ENCODE measurements around the gene DCX.

DCX gene

GRCh38 chrX:111302284-111302683, 109.7 kb downstream of the DCX start:
- DNase-seq: no peak

- no peak for DNase-seq
Measured at GRCh38 chrX:111288841-111289240, 123.2 kb downstream of the DCX start.

DNA sequence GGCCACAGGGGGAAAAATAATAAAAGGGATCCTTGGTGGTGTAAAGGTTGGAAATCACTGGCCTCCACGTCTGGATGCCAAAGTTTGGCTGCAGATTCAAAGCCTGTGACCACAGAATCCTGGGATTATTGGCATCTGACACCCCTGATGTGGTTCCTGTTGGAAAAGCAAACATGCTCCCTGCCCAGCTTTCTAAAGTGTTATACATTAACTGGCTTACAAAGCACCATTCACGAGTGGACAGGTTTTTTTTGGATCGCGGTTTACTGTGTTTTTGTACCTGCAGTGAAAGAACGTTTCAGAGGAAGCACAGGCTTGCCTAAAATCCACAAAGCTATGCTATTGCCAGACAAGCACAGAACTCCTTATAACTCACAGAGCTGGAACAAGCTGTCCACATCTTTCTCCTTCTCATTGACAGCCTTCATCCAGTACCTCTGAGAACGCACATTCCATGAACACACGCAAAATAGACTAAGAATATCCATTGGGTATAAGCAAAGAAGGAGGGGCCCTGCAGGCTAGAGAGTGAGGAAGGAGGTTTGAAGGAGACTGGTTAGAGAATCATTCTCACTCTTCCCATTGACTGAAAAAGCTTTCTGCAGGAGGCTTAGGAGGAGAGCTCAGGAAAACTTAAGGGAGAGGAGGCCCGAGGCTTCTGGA, 127.2 kb downstream of the DCX start:
- no peak for DNase-seq

DNA sequence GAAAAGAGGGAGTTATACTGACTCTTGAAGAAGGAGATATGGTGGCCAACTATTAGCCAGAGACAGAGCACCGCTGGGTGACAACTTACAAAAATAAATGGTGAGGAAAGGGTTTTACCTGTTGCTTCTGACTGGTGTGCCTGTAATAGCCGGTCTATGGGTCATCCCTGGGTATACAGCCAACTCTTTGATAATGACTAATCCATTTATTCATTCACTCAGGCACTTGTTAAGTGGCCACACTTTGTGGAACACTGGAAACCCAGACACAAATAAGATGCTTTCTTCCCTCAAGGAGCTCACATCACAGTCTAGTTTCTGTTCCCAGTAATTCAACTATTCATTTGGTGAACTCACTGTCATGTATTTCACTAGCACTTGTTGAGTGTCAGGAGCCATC, 128.5 kb downstream of the DCX start:
- DNase-seq: no peak

DNA sequence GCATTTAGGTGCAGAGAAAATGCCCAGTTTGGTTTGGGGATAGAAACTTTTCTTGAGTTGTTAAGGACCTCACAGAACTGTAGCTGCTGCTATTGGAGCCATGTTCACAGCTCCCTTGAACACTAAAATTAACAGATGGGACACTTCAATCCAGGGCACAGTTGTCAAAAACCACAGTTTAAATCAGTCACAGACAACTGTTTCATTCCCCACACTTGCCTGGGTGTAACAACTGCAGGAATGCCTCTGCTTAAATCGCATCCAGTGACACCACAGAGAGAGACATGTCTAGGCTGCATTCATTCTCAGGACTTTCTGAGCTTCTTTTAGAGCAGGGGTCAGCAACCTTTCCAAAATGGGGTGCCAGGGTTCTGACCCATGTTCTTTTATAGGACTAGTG, 129.0 kb downstream of the DCX start:
- DNase-seq: no peak

- DNase-seq: no peak
Measured at GRCh38 chrX:111282139-111282538, 129.9 kb downstream of the DCX start.

DNA sequence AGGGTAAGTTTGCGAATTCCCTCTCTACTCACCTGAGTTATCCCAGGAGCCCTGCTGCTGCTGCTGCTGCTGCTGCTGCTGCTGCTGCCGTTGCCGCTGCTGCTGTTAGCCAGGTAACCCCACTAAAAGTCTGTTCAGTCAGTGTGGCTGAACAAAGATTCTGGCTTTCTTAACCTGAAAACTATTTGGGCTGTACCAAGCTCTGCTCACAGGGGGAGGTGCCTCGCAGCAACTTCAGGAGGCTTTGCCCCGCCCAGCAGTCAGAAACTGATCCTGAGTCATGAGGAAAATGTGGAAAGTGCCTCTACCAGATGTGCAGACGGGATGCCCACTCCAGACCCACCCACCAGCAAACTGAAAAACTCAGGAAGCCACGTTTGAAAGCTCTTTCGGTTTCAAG, 141.7 kb downstream of the DCX start, which contains the start of gene CAPN6:
Gene CAPN6 (minus strand): TSS at position 145 of the 400 bp plus-strand sequence. CDS start 6,547 bp downstream, outside the sequence.
- no peak for DNase-seq

GRCh38 chrX:111268506-111268905, 143.5 kb downstream of the DCX start:
- DNase-seq: no peak

DNA sequence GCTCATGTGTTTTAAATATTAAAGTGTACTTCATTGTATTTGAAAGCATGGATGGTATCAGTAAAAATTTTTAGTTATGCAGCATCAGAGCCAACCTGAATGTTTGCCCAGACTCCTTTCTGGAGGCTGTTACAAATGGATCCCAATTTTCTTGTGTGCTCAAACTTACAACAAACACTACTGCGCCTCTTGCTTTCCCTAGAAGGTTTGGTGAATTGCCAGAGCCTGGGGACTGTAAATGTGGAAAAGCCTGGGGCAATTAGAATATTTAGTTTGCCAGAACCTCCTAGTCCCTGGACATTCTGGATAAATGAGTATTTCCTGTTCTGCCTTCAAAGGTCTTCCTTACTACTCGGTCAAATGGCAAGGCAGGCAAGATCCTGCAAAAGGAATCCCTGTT, 146.5 kb downstream of the DCX start:
- DNase-seq: no peak

DNA sequence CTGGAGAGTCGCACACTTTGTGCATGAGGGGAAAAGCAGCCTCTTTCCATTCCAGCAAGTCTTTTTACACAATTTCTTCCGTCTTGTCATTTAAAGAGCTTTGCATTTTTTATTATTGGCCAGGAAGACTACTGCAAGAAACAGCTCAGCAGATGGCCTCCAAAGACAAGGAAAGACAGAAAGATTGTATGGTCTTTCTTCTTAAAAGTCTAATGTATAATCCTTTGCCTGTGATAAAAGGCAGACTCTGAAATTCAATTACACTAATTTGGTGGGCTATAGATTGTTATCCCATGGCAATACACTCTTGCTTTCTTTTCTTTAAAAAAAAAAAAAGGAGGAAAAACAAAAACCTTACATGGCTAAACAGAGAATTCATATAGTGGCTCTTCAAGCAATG, 147.6 kb downstream of the DCX start:
- no peak for DNase-seq

DNA sequence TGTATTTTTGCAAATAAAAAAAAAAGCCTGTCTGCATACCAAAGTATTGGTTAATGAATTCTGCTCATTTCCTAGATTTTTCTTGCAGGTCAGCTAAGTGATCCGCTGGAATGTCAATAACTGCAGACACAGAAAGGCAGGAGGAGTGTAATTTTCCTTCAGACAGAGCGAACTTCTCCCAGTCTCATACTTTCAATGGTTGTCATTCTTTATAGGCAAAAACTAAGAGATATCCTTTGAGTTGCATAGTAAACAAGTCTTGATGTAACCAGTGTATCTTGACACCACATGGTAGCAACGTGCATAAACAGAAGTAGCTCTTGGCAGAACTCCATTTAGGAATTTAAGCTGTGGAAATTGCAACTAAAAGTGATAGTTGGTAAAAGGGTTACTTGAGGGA, 149.9 kb downstream of the DCX start:
- no peak for DNase-seq

DNA sequence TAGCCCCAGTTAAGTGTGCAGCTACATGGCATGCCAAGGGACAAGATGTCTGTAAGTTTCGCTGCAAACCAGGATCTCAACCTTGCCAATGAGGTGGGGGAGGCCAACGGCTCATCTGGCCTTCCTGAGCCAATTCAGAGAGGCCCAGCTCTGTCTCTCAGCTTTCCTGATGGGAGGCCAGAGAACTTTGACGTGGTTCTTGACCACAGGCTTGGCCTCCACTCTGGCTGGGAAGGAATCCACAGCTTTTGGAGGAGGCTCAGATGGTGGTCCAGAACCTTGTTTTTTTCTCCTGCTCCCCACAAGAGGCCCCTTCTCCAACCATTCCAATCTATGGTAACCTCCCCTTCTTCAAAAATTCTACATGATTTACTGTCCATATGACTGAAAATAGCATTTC, 151.5 kb downstream of the DCX start:
- DNase-seq: no peak

GRCh38 chrX:111259559-111259958, 152.4 kb downstream of the DCX start:
- no peak for DNase-seq

DNA sequence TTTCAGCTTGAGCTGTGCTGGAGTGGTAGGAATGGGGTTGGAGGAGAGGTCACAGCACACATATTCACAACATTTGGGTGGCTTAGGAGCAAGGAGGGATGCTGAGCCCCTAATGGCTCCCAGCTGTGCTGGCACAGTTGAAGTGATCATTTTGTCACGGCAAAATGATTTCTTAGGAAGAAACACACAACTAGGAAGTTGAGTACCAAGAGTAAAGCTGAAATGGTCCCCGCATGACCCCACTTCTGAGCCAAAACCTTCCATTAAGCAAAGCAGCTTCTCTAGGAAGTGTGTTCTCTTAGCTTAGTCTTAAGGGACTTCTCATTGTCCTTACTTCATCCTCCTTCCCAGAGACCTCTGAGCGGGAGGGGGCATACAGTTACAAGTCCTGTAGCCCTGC, 154.3 kb downstream of the DCX start:
- DNase-seq: no peak

- DNase-seq: no peak
Measured at GRCh38 chrX:111254896-111255693, 156.9 kb downstream of the DCX start.

GRCh38 chrX:111244235-111244750, 167.7 kb downstream of the DCX start:
- peak; percentile 30 for DNase-seq

Data from hematopoietic multipotent progenitor cell treated with erythropoietin and hydrocortisone succinate and interleukin-3 and kit ligand, for 4 days (in vitro differentiated cells).